Kidney (tissue), 14 donors: ENCODE measurements around the gene SUGCT. TPM values are rescaled to one million over a fixed set of nuclear protein-coding genes. Genes with fewer than 3 reads are reported as not detected.

Source experiments
- DNase-seq, 5 donors: peaks; one replicate each; pipeline ENCODE4 v3.0.0-alpha.2; 2013 to 2020
- FAIRE-seq: peaks from 2 replicates; lab custom pipeline; 2012; peaks lifted over from hg19 to GRCh38; lab: Jason Lieb, UNC
- H3K27ac ChIP-seq, 2 donors: one replicate each; pipeline ENCODE4 v1.7.0; 2013; ENCODE audit warnings: low read depth in 2 of 2, low read length in 2 of 2, inconsistent platforms in 1 of 2
- H3K27me3 ChIP-seq: one replicate; pipeline ENCODE4 v1.7.1; 2013; ENCODE audit warnings: low read length, inconsistent platforms; ENCODE audit not compliant: control insufficient read depth, insufficient read depth
- H3K36me3 ChIP-seq, 3 donors: one replicate each; pipeline versions ENCODE4 v1.7.0 to v1.7.1; 2013; ENCODE audit warnings: low read length in 3 of 3, control low read depth in 1 of 3, inconsistent platforms in 1 of 3; ENCODE audit not compliant: insufficient read depth in 3 of 3, control insufficient read depth in 2 of 3
- H3K4me1 ChIP-seq, 3 donors: one replicate each; pipeline versions ENCODE4 v1.7.0 to v1.7.1; 2013; ENCODE audit warnings: low read length in 3 of 3, inconsistent platforms in 1 of 3, low read depth in 1 of 3; ENCODE audit not compliant: control insufficient read depth in 2 of 3, insufficient read depth in 2 of 3
- H3K4me3 ChIP-seq, 3 donors: one replicate each; pipeline versions ENCODE4 v1.7.0 to v1.8.1; 2013; ENCODE audit warnings: low read length in 3 of 3, control low read depth in 1 of 3, inconsistent platforms in 1 of 3
- H3K9ac ChIP-seq, 3 donors: one replicate each; pipeline versions ENCODE4 v1.7.0 to v1.7.1; 2013; ENCODE audit warnings: low read length in 3 of 3, control low read depth in 1 of 3, inconsistent platforms in 1 of 3
- H3K9me3 ChIP-seq, 3 donors: one replicate each; pipeline versions ENCODE4 v1.7.0 to v1.7.1; 2013; ENCODE audit warnings: low read length in 3 of 3, control low read depth in 1 of 3, inconsistent platforms in 1 of 3; ENCODE audit not compliant: control insufficient read depth in 2 of 3, insufficient read depth in 1 of 3
- CTCF ChIP-seq: IDR thresholded peaks from 3 replicates; pipeline ENCODE4 v1.5.1; 2012; ENCODE audit warnings: mild to moderate bottlenecking, moderate library complexity, borderline replicate concordance; ENCODE audit not compliant: insufficient read depth; ENCODE audit errors: extremely low read depth
- intact Hi-C: fragments of 100-400 bp; cut with DNase I; formaldehyde crosslinking; loops from one replicate; pipeline ENCODE4 v1.11.1; 2022
- polyA plus RNA-seq: library from polyadenylated mRNA; stranded (reverse); fragments of 350-450 nt; fragmentation: Illumina TruSeq; extraction: RNeasy Lipid Tissue Mini Kit (QIAGEN cat#74804); gene quantifications from one replicate; pipeline ENCODE4 v1.2.3, GENCODE V29; 2014; ENCODE audit warnings: low read depth, low replicate concordance; ENCODE audit not compliant: insufficient read depth
- total RNA-seq: library from RNA; stranded (reverse); fragmentation: NEBNext Ultra II Directional; extraction: Animal tissue kit (Norgen Biotek cat#: 25700); gene quantifications from one replicate; pipeline ENCODE4 v1.2.1, GENCODE V29; 2021
- donor health status: control.
- donor health status: control.
- donor health status: control.
- donor health status: control.
- donor health status: control.
- donor health status: DM: yes; HTN: yes; CAD: no.
- donor health status: Normal renal cell carcinoma (clear cell type).

SUGCT gene
- total and polyA plus RNA-seq, 2 donors from 2014 or later = 7.6 to 45.1 TPM

DNA sequence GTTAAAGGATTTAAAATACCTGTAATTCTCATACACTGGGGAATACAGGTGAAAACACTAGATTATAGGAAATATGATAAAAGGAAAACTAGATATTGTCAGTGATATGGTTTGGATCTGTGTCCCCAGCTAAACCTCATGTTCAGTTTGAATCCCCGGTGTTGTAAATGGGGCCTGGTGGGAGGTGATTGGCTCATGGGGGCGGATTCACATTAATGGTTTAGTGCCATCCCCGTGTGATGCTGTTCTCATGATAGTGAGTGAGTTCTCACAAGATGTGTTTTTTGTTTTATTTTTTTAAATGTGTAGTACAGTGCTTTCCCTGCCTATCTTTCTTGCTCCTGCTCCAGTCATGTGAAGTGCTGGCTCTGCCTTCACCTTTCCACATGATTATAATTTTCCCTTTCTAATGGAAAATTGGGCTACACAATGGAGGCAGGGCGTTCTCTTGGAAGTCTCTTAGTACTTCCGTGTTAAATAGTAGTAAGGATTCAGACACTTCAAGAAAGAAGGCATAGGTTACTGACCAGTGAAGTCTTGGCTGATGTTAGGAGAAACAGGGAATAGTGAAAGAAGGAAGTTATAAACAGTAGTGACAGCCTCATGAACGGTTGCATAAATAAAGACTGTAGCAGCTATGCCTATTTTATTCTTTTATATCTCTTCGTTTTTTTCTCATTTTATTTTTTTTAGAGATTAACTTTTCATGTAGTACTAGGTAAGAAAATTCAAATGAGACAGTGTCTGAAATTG is 386.4 kb downstream of the SUGCT start:
- Histone ChIP-seq H3K4me3 (no peak overlapping the region), H3K9ac (no peak overlapping the region), H3K27ac (no peak overlapping the region), H3K4me1 (no peaks in the 10 kb centered on the region), H3K9me3 (no peaks in the 10 kb centered on the region), H3K36me3 (no peaks in the 10 kb centered on the region), H3K27me3 (no peaks in the 10 kb centered on the region)
- intact Hi-C loops = no loop called here
- TF ChIP-seq CTCF = no peak
- DNase-seq = no peak
- FAIRE-seq = no peak

GRCh38 chr7:40525764-40526163 is 391.0 kb downstream of the SUGCT start:
- DNase-seq (peak in 1 of 5 donors; percentile 19), FAIRE-seq (no peak)
- no peak for TF ChIP-seq CTCF
- intact Hi-C loops = no loop called here
- H3K36me3 ChIP-seq = no peaks in the 10 kb centered on the region
- no peak overlapping the region for H3K9ac ChIP-seq
- H3K9me3 ChIP-seq = no peaks in the 10 kb centered on the region
- H3K4me1 ChIP-seq = no peaks in the 10 kb centered on the region
- no peak overlapping the region for H3K4me3 ChIP-seq
- H3K27me3 ChIP-seq = no peaks in the 10 kb centered on the region
- no peak overlapping the region for H3K27ac ChIP-seq

GRCh38 chr7:40526951-40527715 is 392.3 kb downstream of the SUGCT start:
- Histone ChIP-seq H3K27me3 (no peaks in the 10 kb centered on the region), H3K9me3 (no peaks in the 10 kb centered on the region), H3K4me1 (no peaks in the 10 kb centered on the region), H3K27ac (no peak overlapping the region), H3K4me3 (no peak overlapping the region), H3K9ac (no peak overlapping the region), H3K36me3 (no peaks in the 10 kb centered on the region)
- FAIRE-seq = no peak
- TF ChIP-seq CTCF = no peak
- no peak for DNase-seq
- intact Hi-C loops = no loop called here
